HG03439 (cell line): ENCODE results near the gene GSTM1.

Source experiments
- ATAC-seq: cut with Tn5 transposase; IDR thresholded peaks from one replicate; pipeline ENCODE4 v1.9.1; 2021; ENCODE audit warnings: mild to moderate bottlenecking, moderate library complexity; ENCODE audit not compliant: unreplicated experiment

The GSTM1 gene

GRCh38 chr1:109687641-109688499, at the start of gene GSTM1:
TSS of gene GSTM1 (plus strand) at chr1:109687817. CDS start at chr1:109687874, 57 bp downstream.
- ATAC-seq = peak; percentile 94

DNA sequence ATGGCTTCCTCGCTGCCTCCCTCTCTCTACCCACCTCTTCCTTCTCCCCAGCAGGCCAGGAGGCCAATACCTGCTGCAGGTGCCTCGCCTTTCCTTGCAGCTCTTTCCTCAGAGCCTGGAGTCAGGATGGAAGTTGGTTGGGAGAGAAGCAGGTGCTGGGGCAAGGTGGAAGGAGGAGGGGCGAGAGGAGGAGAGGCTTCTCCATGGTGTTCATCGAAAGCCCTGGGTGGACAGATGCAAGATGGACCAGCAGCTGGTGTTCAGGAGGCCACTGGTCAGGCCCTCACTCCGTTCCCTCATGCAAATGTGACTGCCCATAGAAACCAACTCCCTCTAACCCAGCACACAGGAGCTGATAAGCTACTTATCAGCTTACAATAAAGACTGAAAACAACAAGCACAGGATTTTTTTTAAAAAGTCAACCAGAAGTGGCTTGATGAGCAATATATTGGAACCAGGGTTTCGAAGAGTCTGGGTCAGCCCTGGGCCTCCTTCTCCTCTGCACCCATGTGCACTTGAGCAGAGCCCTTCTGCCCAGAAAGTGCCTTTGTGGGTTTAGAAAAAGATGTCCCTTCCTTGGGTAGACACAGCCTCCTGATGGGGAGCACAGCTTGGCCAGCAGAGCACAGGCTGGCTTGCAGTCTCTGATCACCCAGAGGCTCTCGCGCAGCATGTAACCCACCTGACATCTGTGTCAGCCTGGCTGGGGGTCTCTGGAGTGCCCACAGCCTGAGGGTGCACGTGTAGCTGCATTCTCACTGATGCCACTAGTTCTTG, 48.4 kb upstream of the GSTM1 start:
- no peak for ATAC-seq

DNA sequence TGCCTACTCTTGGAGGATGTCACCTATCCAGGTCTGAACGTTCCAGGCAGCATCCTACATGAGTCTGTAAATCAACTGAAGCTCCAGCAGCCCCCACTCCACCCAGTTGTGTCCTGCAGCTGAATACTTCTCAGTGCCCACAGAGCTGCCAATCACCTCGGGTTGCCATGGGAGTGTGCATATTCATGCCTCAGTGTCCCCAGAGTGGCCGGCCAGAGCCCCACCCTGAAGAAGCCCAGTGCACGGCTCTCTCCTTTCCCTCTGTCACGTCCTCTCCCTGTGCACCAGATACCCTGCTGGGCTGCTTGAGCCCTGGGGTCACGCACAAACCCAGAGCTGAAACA, 47.8 kb upstream of the GSTM1 start:
- ATAC-seq = no peak

DNA sequence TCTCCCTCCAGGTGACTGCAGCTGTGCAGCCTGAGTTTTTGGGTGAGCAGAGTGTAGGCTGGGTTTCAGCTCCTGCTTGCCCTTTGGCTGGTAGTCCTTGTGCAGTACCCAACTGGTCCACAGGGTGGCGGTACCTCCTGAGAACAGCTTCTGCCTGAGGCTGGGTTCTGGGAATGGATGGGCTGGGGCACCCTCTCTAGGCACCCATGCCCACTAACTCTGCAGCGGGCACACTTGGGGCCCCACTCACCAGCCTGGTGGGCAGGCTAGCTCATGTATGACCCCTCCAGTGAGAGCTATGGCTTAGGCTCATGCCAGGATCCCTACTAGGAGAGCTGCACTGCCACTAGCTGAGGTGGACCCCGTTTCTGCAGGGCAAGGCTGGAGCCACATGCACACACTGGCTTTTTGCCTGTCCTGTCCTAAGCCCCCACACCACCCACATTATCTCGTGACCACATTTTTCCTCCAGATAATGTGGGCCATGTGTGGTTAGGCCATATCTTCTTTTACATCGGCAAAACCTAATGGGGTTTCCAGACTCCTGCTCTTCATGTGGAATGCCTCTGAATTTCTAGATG, 47.2 kb upstream of the GSTM1 start:
- no peak for ATAC-seq

GRCh38 chr1:109641078-109641740, 46.4 kb upstream of the GSTM1 start:
- no peak for ATAC-seq

DNA sequence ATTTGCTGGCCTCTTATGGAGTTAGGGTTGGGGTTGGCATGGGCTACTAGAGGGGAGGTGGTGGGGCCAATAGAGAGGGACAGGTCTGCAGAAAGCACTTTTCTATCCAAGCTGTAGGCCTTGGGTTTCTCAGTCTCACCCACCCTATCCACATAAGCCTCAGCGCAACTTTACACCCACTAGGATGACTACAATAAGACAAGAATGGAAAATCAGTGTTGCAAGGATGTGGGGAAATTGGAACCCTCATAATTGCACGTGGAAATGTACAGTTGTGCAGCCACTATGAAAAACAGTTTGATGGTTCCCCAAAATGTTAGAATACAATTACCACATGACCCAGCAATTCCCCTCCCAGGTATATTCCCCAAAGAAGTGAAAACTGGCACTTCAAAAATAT, 45.8 kb upstream of the GSTM1 start:
- no peak for ATAC-seq

DNA sequence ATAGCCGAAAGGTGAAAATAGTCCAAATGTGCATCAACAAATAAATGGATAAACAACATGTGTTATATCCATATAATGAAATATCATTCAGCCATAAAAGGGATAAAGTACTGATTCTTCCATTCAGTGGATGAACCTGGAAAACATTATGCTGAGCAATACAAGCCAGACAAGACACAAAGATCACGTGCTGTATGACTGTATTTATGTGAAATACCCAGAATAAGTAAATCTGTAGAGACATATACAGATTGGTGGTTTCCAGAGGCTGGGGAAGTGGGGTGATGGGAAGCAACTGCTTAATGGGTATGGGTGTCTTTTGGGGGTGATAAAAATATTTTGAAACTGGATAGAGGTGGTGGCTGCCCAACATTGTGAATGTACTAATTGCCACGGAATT, 45.0 kb upstream of the GSTM1 start:
- no peak for ATAC-seq

- peak; percentile 83 for ATAC-seq
Measured at GRCh38 chr1:109643385-109644230, 44.0 kb upstream of the GSTM1 start.

- ATAC-seq = no peak
Measured at GRCh38 chr1:109644670-109645069, 42.9 kb upstream of the GSTM1 start.

GRCh38 chr1:109649491-109649914, 38.1 kb upstream of the GSTM1 start:
- ATAC-seq = no peak

DNA sequence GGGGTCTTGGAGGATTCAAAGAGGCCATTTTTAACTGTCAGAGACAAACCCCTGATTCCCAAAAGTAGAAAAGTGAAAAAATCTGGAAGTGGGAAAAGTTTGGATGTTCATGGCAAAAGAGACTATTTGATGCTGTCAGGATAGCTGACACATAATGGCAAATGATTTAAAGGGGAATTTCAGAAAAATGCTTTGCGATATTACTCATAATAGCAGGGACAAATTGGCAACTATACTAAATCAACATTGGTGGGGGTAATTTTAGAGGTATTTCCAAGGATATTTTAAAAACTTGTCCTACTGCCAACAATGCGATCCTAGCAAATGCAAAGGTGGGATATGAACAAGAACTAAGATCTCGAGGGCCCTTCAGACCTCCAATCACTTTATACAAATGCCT, 37.0 kb upstream of the GSTM1 start:
- no peak for ATAC-seq

- no peak for ATAC-seq
Measured at GRCh38 chr1:109652402-109652801, 35.2 kb upstream of the GSTM1 start.

DNA sequence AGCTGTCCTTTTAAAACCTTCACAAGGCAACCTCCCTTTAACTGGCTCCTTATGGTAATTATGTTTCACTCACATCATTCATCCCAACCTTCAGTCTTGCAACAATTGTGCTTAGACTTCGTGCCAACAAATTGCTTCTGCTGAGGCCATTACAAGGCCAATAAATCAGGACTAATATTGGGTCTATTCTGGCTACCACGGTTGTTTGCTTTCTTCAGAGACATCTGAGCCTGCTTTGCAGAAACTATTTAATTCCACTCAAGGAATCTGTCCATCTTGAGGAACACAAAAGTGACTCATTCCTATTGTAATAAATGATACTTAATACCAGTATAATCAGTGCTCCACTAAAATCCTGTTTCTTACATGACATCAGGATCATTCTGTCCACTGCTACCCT, 34.3 kb upstream of the GSTM1 start:
- ATAC-seq = no peak

DNA sequence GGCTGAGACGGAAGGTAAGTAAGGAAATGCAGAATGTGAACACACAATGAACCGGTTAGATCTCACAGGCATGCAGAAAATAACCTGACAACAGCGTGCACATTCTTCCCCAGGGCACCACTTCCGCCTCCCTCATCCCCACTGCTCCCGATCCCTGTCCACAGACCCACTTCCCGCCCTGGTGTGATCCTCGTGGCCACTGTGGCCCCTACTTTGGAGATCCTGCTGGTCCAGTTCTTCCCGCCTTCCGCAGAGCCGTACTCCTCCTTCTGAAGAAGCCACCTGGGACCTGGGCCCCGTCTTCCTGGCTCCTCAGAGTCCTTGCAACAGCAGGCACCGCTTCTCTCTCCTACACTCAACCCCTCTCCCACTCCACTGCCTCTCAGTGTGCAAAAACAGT, 33.1 kb upstream of the GSTM1 start:
- ATAC-seq = no peak

DNA sequence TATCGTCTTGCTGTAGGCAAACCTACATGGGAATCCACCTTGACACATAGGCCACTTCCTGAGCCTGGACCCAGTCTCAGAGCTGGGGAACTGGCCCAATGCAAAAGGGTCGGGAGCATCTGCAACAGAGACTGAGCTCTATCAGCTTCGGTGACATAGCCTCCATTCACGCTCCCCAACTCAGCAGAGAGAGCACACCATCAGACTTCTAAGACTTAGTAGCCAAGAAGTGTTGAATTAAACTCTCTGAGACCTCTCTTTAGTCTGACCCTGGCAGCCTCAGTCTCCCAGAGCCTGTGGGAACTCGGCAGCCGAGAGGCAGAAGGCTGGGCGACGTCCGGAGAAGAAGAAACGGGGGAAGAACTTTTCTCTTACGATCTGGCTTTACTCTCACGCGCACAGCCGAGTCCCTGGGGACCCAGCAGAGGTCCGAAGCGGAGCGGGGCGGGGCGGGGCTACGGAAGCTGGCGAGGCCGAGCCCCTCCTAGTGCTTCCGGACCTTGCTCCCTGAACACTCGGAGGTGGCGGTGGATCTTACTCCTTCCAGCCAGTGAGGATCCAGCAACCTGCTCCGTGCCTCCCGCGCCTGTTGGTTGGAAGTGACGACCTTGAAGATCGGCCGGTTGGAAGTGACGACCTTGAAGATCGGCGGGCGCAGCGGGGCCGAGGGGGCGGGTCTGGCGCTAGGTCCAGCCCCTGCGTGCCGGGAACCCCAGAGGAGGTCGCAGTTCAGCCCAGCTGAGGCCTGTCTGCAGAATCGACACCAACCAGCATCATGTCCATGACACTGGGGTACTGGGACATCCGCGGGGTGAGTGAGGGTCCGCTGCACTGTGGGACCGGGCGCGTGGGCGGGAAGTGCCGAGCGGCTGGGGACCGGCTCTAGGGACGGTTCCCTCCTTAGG, 31.8 kb upstream of the GSTM1 start, which contains the start of gene GSTM4:
Gene GSTM4 (plus strand): TSS at position 485 of the 905 bp plus-strand sequence. CDS start 291 bp downstream, at position 776.
- peak; percentile 94 for ATAC-seq

GRCh38 chr1:109657395-109657794, 30.2 kb upstream of the GSTM1 start:
- no peak for ATAC-seq

DNA sequence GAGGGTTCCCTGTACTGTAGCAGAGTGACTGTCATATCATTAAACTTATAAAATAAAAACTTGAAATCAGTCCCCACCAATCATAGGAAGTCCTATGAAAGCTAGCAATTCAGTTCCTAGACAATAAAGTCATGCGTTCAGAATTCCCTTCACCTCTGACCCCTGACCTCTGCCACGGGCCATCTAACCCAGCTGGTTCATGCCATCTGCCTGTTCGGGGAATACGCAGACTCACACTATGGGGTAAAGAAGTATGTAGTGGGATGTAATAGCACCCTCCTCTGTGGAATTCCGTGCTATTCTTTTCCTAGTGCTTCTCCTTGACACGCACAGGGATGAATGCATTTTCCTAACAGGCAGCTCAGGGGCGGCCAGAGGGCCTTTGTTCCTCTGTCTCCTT, 29.6 kb upstream of the GSTM1 start:
- no peak for ATAC-seq

GRCh38 chr1:109658533-109659042, 29.0 kb upstream of the GSTM1 start:
- no peak for ATAC-seq

DNA sequence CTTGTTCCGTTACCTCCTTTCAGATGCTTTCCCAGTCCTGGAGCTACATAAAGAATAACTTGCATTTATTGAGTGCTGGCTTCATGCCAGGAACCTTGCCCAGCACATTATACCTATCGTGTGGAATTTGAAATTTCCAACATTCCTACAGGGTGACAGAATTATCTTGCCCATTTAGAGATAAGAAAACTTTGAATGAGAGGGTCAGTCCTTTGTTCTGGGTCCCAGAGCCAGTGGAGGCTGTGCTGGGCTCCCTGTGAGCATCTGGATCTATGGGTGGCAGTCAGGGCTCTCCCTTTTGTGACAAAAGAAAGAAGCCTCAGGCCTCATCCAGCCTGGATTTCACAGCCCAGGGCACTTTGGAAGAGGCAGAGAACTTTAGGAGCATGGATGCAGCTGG, 28.5 kb upstream of the GSTM1 start:
- no peak for ATAC-seq
